Skeletal muscle cell (primary cell): Measurements from ENCODE around the gene SYNPR.
A peak's percentile ranks its signal among the peaks of the same experiment; 100 is the strongest.

ENCODE experiments used
- DNase-seq: peaks from one replicate; pipeline ENCODE4 v3.0.0-alpha.2; 2010; ENCODE audit warnings: low read depth
- H3K4me3 ChIP-seq: 2 replicates; pipeline ENCODE4 v1.5.1; 2011; ENCODE audit warnings: low read depth, mild to moderate bottlenecking, control low read depth, low read length, moderate library complexity

Gene SYNPR

GRCh38 chr3:63508771-63509170 is 230.7 kb downstream of the SYNPR start:
- H3K4me3 ChIP-seq: no peak overlapping the region

GRCh38 chr3:63513791-63514190 is 235.7 kb downstream of the SYNPR start:
- no peak overlapping the region for H3K4me3 ChIP-seq
- no peak for DNase-seq

More at GRCh38 chr3:63508771-63509170, 230.7 kb downstream of the SYNPR start:
- no peak for DNase-seq

- no peak overlapping the region for H3K4me3 ChIP-seq
- DNase-seq: no peak
These were observed 236.6 kb downstream of the SYNPR start for GRCh38 chr3:63514678-63515077.

- no peak overlapping the region for H3K4me3 ChIP-seq
- DNase-seq: peak; percentile 10
These were observed 241.3 kb downstream of the SYNPR start for GRCh38 chr3:63519426-63519825.

- no peak for DNase-seq
- no peak overlapping the region for H3K4me3 ChIP-seq
These were observed 243.5 kb downstream of the SYNPR start for GRCh38 chr3:63521657-63522056.

- H3K4me3 ChIP-seq: no peak overlapping the region
- no peak for DNase-seq
These were observed 245.0 kb downstream of the SYNPR start for GRCh38 chr3:63523100-63523499.

GRCh38 chr3:63528325-63529000 is 250.4 kb downstream of the SYNPR start:
- no peak for DNase-seq
- H3K4me3 ChIP-seq: no peak overlapping the region

GRCh38 chr3:63532521-63532920 is 254.4 kb downstream of the SYNPR start:
- no peak overlapping the region for H3K4me3 ChIP-seq
- DNase-seq: no peak

GRCh38 chr3:63538919-63539318 is 260.8 kb downstream of the SYNPR start:
- H3K4me3 ChIP-seq: no peak overlapping the region
- DNase-seq: no peak

- DNase-seq: no peak
- H3K4me3 ChIP-seq: no peak overlapping the region
These were observed 277.7 kb downstream of the SYNPR start for GRCh38 chr3:63555767-63556166.

- no peak for DNase-seq
- H3K4me3 ChIP-seq: no peak overlapping the region
These were observed 278.3 kb downstream of the SYNPR start for GRCh38 chr3:63556401-63556800.

- DNase-seq: no peak
- H3K4me3 ChIP-seq: no peak overlapping the region
These were observed 279.8 kb downstream of the SYNPR start for GRCh38 chr3:63557912-63558311.

GRCh38 chr3:63559884-63560283 is 281.8 kb downstream of the SYNPR start:
- H3K4me3 ChIP-seq: no peak overlapping the region
- DNase-seq: no peak

- DNase-seq: no peak
- no peak overlapping the region for H3K4me3 ChIP-seq
These were observed 283.8 kb downstream of the SYNPR start for GRCh38 chr3:63561879-63562278.

- no peak overlapping the region for H3K4me3 ChIP-seq
- DNase-seq: no peak
These were observed 284.2 kb downstream of the SYNPR start for GRCh38 chr3:63562323-63562722.

GRCh38 chr3:63563572-63563971 is 285.5 kb downstream of the SYNPR start:
- DNase-seq: no peak
- H3K4me3 ChIP-seq: no peak overlapping the region

- no peak overlapping the region for H3K4me3 ChIP-seq
- DNase-seq: no peak
These were observed 287.1 kb downstream of the SYNPR start for GRCh38 chr3:63565220-63565619.

GRCh38 chr3:63571682-63572081 is 293.6 kb downstream of the SYNPR start:
- H3K4me3 ChIP-seq: no peak overlapping the region
- DNase-seq: no peak

- no peak for DNase-seq
- no peak overlapping the region for H3K4me3 ChIP-seq
These were observed 298.7 kb downstream of the SYNPR start for GRCh38 chr3:63576846-63577245.

GRCh38 chr3:63578858-63579257 is 300.8 kb downstream of the SYNPR start:
- DNase-seq: no peak

GRCh38 chr3:63580151-63580550 is 302.0 kb downstream of the SYNPR start:
- DNase-seq: no peak
- no peak overlapping the region for H3K4me3 ChIP-seq

More at GRCh38 chr3:63578858-63579257, 300.8 kb downstream of the SYNPR start:
- no peak overlapping the region for H3K4me3 ChIP-seq
